ENCODE results near the gene NRXN3. TPM values are rescaled to one million over a fixed set of nuclear protein-coding genes. Genes with fewer than 3 reads are reported as not detected.

Gene NRXN3
- total and polyA plus RNA-seq, 8 donors, result 1.3 to 7.6 (median 1.5) TPM

- no peak for TF ChIP-seq CTCF (IDR thresholded peaks at IDR 0.05)
- H3K4me3 ChIP-seq, result no peak overlapping the region
- no peaks in the 10 kb centered on the region for H3K4me1 ChIP-seq
- intact Hi-C loops (cut with DNase I), result no loop called here
- H3K36me3 ChIP-seq, result no peaks in the 10 kb centered on the region
- no peaks in the 10 kb centered on the region for H3K9me3 ChIP-seq
- DNase-seq (no peak), ATAC-seq (no peak)
- no peak overlapping the region for H3K27ac ChIP-seq
- H3K27me3 ChIP-seq, result no peaks in the 10 kb centered on the region
These were observed 439.0 kb downstream of the NRXN3 start for GRCh38 chr14:78608998-78609787.

GRCh38 chr14:78610994-78611393 is 440.8 kb downstream of the NRXN3 start:
- Histone ChIP-seq H3K27ac (no peak overlapping the region), H3K4me3 (no peak overlapping the region), H3K9me3 (no peaks in the 10 kb centered on the region), H3K27me3 (no peaks in the 10 kb centered on the region), H3K36me3 (no peaks in the 10 kb centered on the region), H3K4me1 (no peaks in the 10 kb centered on the region)
- ATAC-seq (no peak), DNase-seq (no peak)
- TF ChIP-seq CTCF (IDR thresholded peaks at IDR 0.05), result no peak
- intact Hi-C loops (cut with DNase I), result no loop called here

GRCh38 chr14:78611796-78612571 is 441.8 kb downstream of the NRXN3 start:
- DNase-seq (no peak), ATAC-seq (no peak)
- Histone ChIP-seq H3K36me3 (no peaks in the 10 kb centered on the region), H3K27ac (no peak overlapping the region), H3K4me1 (no peaks in the 10 kb centered on the region), H3K4me3 (no peak overlapping the region), H3K27me3 (no peaks in the 10 kb centered on the region), H3K9me3 (no peaks in the 10 kb centered on the region)
- intact Hi-C loops (cut with DNase I), result no loop called here
- TF ChIP-seq CTCF (IDR thresholded peaks at IDR 0.05), result no peak

GRCh38 chr14:78612666-78613065 is 442.5 kb downstream of the NRXN3 start:
- no peak overlapping the region for H3K27ac ChIP-seq
- H3K36me3 ChIP-seq, result no peaks in the 10 kb centered on the region
- no peak overlapping the region for H3K4me3 ChIP-seq
- H3K27me3 ChIP-seq, result no peaks in the 10 kb centered on the region
- ATAC-seq (no peak), DNase-seq (no peak)
- H3K9me3 ChIP-seq, result no peaks in the 10 kb centered on the region
- no peaks in the 10 kb centered on the region for H3K4me1 ChIP-seq
- intact Hi-C loops (cut with DNase I), result no loop called here
- TF ChIP-seq CTCF (IDR thresholded peaks at IDR 0.05), result no peak

- no peak for TF ChIP-seq CTCF (IDR thresholded peaks at IDR 0.05)
- intact Hi-C loops (cut with DNase I), result no loop called here
- Histone ChIP-seq H3K4me3 (no peak overlapping the region), H3K36me3 (no peaks in the 10 kb centered on the region), H3K4me1 (no peaks in the 10 kb centered on the region), H3K27ac (no peak overlapping the region), H3K9me3 (no peaks in the 10 kb centered on the region), H3K27me3 (no peaks in the 10 kb centered on the region)
- DNase-seq (no peak), ATAC-seq (no peak)
These were observed 444.4 kb downstream of the NRXN3 start for GRCh38 chr14:78614593-78614992.

All from left lung (tissue), 10 donors.